Cardiac fibroblast (primary cell): ENCODE measurements around the gene SGCG.

Experiments
- DNase-seq, 2 donors: peaks; one replicate each; pipeline versions ENCODE4 v3.0.0 to v3.0.0-alpha.2; 2010; ENCODE audit warnings: low read depth in 2 of 2
- H3K4me3 ChIP-seq, 2 donors: replicated peaks in 1 of 2; 1 replicate in 1 of 2; 2 replicates in 1 of 2; pipeline ENCODE4 v1.5.1; 2011; ENCODE audit warnings: low read depth in 2 of 2, low read length in 2 of 2, mild to moderate bottlenecking in 2 of 2, moderate library complexity in 1 of 2
- TF ChIP-seq, protein P1 (sequence below): IDR thresholded peaks from one replicate; pipeline ENCODE4 v1.5.1; 2011; ENCODE audit warnings: low read depth, mild to moderate bottlenecking, low read length, inconsistent platforms

SGCG gene

DNA sequence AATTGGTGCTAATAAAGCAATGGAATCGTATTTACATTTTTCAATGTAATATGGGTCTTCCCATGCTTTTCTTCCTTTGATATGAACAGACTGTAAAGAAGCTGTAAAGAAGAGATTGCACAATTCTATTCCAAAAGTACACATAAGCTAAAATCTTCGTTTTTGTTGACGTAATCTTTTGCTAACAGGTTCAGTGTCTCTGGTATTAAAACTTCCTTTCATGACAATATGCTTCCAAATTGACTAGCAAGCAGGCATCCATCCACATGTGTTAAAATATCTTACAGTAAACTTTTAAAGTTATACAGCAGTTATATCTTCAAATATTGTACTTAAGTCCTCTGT lies 19.3 kb upstream of the SGCG start:
- DNase-seq = no peak
- H3K4me3 ChIP-seq = no peak overlapping the region
- TF ChIP-seq, protein P1, sequence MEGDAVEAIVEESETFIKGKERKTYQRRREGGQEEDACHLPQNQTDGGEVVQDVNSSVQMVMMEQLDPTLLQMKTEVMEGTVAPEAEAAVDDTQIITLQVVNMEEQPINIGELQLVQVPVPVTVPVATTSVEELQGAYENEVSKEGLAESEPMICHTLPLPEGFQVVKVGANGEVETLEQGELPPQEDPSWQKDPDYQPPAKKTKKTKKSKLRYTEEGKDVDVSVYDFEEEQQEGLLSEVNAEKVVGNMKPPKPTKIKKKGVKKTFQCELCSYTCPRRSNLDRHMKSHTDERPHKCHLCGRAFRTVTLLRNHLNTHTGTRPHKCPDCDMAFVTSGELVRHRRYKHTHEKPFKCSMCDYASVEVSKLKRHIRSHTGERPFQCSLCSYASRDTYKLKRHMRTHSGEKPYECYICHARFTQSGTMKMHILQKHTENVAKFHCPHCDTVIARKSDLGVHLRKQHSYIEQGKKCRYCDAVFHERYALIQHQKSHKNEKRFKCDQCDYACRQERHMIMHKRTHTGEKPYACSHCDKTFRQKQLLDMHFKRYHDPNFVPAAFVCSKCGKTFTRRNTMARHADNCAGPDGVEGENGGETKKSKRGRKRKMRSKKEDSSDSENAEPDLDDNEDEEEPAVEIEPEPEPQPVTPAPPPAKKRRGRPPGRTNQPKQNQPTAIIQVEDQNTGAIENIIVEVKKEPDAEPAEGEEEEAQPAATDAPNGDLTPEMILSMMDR = no peak

DNA sequence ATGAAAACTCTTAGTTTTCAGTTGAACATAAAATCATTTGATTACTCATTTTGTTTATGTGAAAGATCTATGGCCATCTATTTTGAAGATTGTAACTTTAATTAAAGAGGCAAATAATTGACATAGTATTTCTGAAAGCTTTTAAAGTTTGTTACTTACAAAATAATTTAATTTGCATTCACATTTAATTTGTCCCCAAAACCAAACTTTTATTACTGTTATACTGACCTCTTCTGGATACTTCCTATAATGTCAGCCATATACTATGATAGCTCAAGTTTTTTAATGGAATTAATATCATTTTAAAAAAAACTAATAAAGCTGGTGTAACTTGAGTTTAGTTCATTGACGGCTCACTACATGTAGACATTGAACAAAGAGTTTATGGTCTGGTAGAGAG lies 4.9 kb upstream of the SGCG start:
- no peak overlapping the region for H3K4me3 ChIP-seq
- TF ChIP-seq, protein P1 = peak; percentile 27
- peak; percentile 5 to 29 for DNase-seq

DNA sequence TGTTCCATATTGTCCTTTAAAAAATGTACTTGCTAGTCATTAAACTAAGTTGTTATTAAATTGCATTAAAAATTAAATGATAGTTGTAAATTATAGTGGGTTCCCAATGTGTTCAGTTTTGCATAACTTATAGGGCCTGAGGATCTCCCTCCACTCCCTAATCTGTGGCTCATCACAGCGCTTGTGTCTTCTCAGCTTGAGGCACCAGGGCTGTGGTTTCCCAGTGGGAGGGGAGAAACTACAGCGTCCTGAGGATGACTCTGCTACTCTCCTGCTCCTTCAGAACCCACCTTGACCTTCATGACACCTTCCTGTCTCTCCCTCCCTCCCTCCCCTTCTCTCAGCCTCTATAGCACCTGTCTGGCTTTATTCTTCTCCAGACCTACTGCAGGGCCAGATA lies 1.4 kb downstream of the SGCG start:
- TF ChIP-seq, protein P1 = no peak
- H3K4me3 ChIP-seq = no peak overlapping the region
- no peak for DNase-seq

DNA sequence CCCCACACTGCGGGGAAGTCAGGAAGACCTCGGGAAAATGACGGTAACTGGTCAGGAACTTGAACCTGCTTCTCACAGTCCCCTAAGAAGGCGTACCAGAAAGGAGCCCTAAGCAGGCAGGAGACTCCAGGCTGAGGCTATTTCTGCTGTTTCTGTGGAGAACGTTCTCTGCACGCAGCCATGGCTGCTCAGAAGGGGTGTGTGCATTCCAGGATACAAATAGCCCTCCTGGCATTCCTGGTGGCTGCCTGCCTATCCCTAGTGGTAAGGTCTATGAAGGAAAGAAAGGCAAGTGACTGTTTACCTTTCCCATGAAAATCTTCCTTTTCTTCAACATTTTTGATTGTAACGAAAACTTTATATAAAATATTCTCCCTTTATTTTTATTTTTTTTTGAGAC lies 2.5 kb downstream of the SGCG start:
- no peak for DNase-seq
- TF ChIP-seq, protein P1 = no peak
- H3K4me3 ChIP-seq = no peak overlapping the region

DNA sequence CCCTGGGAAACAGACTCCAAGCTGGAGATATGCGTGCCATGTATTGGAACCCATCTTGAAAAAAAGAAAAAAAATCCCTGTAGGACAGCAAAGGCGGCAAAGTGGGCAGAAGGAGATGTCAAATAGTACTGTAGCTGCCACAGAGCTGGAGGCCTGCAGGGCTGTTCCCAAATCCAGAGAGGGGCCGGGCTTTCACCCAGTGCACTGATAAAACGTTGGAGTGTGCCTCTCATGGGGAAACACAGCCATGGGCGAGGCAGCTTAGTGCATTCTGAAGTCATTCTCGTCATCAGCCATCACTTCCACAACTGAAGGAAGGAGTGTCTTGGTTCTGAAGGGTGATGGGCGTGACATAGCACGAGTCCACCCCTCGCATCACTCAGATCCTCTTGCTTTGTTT lies 4.8 kb downstream of the SGCG start:
- H3K4me3 ChIP-seq = no peak overlapping the region
- no peak for DNase-seq
- TF ChIP-seq, protein P1 = no peak

DNA sequence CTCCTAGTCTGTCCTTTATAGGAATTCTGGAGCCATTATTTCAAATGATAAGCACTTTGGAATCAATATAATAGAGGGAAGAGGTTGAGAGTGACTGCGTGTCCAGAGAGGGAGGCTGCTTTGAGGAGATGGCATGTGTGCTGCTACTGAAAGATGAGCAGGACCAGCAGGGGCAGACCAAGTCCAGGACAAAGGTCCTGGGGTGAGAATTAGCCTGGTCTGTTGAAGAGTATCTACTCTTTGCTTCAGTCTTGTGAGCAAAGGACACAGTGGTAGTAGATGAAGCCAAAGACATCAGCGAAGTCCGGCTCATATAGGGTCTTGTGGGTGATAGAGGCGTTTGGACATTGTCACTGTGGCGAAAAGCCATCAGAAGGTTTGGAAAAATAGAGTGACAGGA lies 21.1 kb downstream of the SGCG start:
- no peak overlapping the region for H3K4me3 ChIP-seq
- no peak for DNase-seq
- TF ChIP-seq, protein P1 = no peak

DNA sequence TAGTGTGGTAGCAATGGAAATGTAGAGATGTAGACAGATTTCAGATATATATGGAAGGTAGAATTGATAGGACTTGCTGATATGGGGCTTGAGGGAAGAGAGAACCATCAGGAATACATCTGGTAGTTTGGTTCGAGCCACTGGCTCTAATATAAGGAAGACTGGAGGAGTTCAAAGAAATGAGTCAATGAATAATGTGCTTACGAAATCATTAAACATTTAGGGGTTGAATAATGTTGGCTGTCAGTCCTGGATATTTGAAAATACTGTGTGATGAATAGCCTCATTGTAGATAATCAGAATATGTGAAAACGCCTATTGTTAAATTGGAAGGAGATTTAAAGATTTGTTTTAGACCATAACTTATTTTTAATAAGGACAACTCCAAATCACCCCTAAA lies 21.6 kb downstream of the SGCG start:
- TF ChIP-seq, protein P1 = no peak
- no peak overlapping the region for H3K4me3 ChIP-seq
- DNase-seq = no peak
